GM21515 (cell line): ENCODE data around the gene PPP6C.
A peak's percentile ranks its signal among the peaks of the same experiment; 100 is the strongest.
"Not testable (repeated sequence)": the region's sequence is repeated elsewhere in the genome, so short reads cannot be mapped to it uniquely, and the experiment has no call there.

ENCODE experiments used
- ATAC-seq: cut with Tn5 transposase; IDR thresholded peaks from one replicate; pipeline ENCODE4 v1.9.1; 2021; ENCODE audit not compliant: unreplicated experiment

PPP6C gene

DNA sequence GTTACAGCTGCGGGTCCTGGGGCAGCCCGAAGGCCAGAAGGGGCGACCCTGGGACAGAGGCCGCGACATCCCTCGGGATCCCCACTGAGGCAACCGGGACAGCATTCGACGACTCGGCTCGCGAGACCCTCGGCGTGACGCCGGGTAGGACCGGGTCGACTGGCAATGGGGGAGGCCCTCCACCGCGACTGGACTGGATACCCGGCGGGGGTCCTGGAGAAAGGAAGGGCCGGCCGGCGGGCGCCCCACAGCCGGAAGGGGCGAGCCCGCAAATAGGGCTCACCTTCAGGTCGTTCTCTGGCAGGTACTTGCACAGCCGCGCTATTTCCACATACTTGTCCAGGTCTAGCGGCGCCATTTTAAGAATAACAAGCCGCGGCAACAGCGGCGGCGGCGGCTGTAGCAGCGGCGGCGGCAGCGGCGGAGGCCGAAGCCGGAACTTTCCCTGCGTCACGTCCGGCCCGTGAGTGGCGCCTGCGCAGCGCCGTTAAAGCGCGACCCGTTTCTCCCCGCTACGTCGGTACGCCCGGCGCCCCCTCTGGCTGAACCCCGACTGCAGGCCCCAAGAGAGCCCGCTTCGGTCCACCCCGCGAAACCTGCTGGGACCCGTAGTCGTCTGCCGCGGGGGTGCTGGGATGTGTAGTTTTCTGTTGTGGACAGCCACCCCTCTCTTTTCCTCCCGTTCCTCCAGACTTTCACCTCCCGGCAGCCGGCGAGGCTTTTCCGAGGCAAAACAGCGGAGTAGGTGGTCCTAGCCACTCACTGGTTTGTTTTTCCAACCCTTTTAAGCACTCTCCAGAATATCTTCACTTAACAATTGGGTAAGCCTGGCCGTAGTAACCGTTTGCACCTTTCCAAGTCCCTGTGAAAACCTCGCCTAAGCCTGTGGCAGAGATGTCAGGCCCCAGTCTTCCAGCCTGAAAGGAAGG lies at the start of gene PPP6C:
Gene PPP6C (minus strand): TSS at position 443 of the 929 bp plus-strand sequence. CDS start 85 bp downstream, at position 358.
- ATAC-seq = peak; percentile 96

DNA sequence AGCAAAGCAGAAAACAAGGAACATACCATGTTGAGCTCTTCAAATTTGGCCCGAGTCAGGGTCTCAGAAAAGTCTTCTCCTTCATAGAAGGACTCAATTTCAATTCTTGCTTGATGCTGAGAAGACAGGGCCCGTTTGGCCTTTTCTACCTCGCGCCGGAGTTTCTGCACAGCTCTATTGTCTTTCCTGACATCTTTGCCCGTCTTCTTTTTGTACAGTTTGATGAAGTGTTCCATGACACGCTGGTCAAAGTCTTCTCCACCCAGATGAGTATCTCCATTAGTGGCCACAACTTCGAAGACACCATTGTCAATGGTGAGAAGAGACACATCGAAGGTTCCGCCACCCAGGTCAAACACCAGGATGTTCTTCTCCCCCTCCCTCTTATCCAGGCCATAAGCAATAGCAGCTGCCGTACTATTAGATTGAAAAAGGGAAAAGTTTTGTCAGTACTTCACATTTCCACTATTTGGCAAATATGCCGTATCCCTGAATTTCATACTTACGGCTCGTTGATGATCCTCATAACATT lies 49.4 kb upstream of the PPP6C start:
- no peak for ATAC-seq

DNA sequence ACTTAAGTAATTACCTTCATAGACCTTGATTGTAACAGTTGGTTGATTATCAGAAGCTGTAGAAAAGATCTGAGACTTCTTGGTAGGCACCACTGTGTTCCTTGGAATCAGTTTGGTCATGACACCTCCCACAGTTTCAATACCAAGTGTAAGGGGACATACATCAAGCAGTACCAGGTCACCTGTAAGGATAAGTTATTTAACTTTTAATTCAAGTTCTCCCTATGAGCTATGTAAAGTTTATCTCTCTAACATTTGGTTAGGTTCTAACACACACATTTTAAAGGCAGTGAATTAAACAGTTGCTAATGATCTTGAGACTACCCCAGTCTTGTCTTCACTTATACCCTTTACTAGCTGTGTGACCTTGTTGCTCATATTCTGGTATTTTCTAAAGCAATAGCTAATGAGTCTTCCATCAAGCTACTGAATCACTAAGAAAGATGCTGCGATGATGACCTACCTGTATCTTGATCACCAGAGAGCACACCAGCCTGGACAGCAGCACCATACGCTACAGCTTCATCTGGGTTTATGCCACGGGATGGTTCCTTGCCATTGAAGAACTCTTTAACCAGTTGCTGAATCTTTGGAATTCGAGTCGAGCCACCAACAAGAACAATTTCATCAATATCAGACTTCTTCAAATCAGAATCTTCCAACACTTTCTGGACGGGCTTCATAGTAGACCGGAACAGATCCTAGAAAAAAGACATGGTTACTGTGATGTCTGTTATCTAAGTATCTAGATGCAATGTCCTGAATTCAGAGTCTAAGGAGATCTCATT lies 48.7 kb upstream of the PPP6C start:
- ATAC-seq = no peak

DNA sequence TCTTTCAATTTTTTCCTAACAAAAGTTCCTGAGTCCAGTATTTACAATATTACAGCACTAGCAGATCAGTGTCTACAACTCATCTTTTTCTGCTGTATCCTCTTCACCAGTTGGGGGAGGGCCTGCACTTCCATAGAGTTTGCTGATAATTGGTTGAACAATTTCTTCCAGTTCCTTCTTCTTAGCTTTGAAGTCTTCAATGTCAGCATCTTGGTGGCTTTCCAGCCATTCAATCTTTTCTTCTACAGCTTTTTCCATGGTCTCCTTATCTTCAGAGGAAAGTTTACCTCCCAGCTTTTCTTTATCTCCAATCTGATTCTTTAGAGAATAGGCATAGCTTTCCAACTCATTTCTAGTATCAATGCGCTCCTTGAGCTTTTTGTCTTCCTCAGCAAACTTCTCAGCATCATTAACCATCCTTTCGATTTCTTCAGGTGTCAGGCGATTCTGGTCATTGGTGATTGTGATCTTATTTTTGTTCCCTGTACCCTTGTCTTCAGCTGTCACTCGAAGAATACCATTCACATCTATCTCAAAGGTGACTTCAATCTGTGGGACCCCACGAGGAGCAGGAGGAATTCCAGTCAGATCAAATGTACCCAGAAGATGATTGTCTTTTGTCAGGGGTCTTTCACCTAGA lies 47.0 kb upstream of the PPP6C start:
- not testable (repeated sequence) for ATAC-seq

DNA sequence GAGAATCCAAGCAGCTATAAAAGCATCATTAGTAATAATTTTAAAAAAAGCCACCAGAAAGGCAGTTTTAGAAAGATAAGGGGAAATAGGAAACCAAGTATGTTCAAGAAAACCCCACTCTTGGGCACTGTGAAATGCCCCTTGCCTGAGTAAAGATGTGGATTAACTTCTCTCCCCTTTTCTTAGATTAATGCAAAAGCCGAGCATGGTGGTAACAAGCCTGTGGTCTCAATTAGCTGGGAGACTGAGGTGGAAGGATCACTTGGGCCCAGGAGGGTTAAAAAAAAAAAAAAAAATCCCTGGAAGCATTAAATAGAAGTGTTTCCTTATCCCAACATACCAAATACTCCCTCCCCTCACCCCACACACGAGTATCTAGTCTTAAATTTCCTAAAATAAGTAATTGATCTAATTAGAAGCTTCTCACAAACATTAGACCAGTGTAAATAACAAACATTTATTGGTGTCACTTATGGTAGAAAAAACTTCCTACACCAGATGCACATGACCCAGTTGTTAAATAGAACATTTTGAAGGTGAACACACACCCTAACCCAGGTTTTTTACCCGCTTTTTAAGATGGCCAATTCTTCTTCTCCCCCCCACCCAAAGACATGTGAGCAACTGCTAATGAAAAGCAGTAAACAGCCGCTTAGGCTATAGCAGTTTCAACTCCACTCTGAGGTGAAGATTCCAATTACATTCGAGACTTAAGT lies 46.4 kb upstream of the PPP6C start:
- ATAC-seq = no peak

DNA sequence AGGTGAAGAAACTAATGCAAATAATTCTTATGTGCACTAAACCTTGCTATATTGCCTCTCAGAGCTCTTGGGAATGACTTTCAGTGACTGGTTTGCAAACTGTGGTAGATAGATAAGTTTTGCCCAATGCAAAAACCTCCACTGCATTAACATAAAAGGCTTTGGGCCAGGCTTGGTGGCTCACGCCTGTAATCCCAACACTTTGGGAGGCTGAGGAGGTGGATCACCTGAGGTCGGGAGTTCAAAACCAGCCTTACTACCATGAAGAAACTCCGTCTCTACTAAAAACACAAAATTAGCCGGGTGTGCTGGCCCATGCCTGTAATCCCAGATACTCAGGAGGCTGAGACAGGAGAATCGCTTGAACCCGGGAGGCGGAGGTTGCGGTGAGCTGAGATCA lies 44.5 kb upstream of the PPP6C start:
- not testable (repeated sequence) for ATAC-seq

DNA sequence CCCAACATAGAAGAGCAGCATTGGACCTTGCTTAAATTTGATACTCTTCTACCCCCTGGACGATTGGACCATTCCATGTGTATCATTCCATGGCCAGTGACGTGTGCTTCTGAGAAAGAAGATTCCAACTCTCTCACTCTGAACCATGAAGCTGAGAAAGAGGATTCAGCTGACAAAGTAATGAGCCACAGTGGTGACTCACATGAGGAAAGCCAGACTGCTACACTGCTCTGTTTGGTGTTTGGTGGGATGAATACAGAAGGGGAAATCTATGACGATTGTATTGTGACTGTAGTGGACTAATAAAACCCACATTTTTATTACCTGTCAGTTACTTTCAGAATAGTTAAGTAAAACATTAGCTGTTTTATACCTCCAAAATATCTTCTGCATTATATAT lies 44.1 kb upstream of the PPP6C start:
- no peak for ATAC-seq

DNA sequence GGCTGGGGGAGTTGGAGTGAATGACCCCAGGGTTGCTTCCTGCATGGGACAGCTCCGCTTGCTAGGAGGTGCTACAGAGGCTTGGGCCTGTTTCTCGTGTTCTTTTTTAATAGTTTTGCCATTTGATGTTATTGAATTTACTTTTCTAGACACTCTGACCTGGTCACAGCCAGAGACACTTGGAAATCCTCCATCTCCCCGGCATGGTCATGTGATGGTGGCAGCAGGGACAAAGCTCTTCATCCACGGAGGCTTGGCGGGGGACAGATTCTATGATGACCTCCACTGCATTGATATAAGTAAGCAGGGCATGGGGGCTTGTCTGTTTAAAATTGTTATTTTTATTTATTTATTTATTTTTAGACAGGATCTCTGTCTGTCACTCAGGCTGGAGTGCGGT lies 38.2 kb upstream of the PPP6C start:
- ATAC-seq = no peak

DNA sequence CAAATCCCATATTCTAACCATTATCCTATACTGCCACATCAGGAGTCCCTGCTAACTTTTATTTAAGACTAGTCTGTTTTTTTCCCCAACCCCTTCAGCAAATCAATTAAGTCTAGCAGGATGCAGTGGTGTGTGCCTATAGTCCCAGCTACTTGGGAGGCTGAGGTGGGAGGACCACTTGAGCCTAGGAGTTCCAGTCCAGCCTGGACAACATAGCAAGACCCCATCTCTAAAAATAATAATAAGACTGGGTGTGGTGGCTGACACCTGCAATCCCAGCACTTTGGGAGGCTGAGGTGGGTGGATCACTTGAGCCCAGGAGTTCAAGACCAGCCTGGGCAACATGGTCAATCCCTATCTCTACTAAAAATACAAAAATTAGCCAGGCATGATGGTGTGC lies 35.3 kb upstream of the PPP6C start:
- not testable (repeated sequence) for ATAC-seq

DNA sequence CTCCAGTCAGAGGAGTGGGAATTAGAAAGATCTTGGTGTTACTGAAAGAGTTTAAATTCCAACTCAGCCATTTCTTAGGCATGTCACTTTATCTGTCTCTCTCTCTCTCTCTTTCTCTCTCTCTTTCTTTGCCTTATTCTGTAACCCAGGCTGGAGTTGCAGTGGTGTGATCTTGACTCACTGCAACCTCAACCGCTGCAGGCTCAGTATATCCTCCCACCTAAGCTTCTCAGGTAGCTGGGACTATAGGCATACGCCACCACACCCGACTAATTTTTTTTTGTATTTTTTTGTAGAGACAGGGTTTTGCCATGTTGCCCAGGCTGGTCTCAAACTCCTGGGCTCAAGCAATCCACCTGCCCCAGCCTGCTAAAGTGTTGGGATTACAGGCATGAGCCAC lies 29.0 kb upstream of the PPP6C start:
- no peak for ATAC-seq

DNA sequence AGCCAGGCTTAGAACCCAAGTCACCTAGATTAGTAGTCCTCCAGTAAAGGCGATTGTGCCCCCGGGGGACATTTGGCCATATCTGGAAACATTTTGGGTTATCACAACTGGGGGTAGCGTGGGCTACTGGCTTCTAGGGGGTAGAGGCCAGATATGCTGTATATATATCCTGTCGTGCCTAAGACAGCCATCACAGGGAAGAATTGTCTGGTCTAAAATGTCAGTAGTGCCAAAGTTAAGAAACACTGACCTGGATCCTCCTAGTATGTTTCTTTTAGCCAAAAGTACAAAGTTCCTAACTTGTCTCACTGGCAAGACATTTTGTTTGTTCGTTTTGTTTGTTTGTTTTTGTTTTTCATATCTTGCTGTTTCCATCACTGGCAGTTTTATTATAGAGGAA lies 24.6 kb upstream of the PPP6C start:
- ATAC-seq = no peak

DNA sequence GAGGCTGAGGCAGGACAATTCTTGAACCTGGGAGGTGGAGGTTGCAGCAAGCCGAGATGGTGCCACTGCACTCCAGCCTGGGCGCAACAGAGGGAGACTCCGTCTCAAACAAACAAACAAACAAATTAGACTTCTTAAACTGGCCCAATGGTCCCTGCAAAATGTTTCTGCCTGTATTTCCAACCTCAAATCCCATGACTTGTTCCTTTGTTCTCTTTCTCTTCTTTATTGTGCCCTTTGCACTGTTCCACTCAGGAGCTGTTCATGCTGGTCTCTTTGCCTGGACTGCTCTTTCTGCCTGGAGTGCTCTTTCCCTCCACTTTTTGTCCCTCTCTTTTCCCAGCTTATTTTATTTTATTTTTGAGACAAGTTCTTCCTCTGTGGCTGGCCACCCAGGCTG lies 14.9 kb upstream of the PPP6C start:
- ATAC-seq = no peak

DNA sequence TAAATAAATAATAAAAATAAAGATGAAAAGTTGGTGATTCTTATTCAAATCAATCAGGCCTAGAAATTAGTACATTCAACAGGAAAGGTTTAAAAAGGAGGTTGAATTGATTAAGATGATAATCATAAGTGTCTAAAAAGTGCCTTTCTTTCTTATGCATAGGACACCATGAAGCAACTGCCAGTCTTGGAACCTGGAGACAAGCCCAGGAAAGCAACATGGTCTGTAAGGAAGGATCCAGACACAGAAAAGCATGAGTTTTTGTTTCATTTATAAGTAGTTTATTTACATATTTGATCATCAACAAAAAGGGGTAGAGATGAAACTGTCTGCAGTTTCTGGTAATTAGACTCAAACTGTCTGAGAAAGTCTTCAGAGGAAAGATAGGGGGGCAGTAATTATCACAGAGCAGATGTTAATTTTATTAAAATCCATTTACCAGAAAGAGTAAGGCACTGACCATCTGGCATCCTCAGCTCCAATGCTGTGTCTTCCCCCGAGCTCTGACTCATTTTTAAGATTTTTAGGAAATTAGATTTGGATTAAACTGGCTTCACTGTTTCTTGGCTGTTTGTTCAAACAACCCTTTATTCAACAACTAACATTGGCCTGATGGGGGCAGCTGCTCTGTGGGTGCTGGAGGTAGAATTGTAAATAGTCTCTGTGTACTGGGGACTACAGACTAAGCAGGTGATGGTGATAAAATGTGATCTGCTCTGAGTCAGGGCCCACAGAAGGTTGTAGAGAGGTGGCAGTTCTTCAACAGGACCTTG lies 13.4 kb upstream of the PPP6C start:
- no peak for ATAC-seq

DNA sequence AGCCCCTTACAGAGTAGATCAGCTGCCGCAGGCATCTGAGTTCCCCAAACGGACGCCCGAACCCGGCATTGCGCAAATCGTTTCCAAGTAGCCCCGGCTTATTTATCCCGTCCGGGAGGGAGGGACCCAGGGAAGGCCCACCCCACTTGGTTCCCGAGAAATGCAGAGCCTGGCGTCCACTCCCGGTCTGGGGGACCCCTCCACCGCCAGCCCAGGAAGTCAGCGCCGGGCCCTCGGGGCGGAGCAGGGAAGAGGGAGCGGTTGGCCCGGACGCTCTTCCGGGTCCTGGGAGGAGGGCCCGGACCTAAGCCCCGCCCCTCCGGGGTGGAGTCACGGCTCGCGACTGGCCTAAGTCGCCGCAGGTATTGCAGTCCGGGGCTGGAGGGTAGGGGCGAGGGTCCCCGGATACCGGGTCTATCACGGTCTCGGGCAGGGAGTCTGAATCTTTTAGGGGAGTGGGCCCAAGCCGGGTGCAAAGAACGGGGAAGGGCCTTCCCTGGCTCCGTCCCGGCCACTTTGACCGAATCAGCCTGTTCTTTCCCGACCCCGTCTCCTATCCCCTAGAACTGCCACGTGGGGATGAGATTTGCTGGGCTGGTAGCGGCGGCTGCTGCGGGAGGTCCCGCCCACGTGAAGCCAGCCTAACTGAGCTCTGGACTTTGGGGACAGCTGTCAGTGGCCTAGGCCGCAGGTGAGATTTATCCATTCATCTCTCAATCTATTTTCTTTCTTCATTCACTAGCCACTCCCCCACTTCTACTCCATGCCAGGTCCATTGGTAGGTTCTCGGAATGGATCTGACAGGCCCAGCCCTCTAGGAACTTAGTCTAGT lies 10.8 kb upstream of the PPP6C start, which contains the start of gene RABEPK:
Gene RABEPK (plus strand): TSS at position 327 of the 832 bp plus-strand sequence. CDS start 2,472 bp downstream, outside the sequence.
- ATAC-seq = peak; percentile 95

DNA sequence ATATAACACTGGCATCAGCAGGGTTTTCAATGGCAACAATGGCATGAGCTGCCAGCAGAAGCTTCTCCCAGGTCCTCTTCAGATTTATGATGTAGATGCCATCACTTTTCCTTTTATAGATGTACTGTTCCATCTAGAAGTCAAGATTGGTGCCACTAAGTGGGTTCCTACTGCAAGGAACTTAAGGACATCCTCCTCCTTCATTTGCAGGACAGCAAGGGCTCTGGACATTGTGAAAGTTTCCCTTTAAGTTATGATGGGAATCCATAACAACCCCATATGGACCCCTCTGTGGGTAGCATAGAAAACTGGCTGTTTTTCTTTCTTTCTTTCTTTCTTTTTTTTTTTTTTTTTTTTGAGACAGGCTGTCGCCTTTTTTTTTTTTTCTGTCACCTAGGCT lies 6.0 kb upstream of the PPP6C start:
- not testable (repeated sequence) for ATAC-seq

DNA sequence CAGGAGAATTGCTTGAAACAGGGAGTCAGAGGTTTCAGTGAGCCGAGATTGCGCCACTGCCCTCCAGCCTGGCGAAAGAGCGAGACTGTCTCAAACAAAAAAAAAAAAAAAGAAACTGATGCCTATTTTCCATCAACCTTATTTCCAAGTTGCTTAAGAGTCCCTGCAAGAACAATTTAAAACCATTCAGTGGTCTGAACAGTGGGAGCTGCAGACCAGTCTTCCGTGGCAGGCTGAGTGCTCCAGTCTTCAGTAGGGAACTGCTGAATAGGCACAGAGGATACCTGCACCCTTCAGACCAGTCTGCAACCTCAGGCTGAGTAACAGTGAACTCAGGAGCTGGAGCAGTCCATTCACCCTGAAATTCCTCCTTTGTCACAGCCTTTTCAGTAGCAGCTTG lies 4.9 kb upstream of the PPP6C start:
- not testable (repeated sequence) for ATAC-seq

DNA sequence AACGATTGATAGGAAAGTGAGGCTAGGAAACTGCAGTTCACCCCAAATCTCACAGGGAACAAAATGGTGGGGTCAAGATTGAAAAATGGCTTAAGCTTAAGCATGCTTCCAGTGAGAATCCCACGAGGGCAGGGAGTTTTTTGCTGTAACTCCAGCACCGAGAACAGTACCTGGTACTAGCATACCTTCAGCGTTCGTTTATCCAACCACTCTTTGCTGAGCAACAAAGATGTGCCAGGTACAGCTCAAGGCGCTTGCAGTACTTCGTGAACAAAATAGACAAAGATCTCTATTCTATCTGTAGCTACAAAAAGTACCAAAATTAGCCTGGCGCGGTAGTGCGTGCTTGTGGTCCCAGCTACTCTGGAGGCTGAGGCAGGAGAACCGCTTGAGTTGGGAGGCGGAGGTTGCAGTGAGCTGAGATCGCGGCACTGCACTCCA lies 778 bp upstream of the PPP6C start:
- ATAC-seq = no peak

DNA sequence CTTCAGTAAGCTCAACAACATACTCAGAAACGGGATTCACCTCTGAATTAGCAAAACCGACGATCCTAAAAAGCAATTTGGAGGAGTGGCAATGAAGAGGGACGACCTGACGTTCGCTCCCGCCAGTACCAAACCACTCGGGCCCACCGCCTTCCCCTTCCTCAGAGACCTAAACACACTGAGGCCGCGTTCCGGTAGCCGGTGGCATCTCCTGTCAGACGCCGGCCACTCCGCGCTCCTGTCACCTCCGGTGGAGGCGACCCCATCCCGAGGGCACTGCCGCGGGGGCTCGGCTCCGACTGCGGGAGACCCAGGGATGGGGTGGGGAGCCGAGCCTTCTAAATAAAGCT lies 617 bp downstream of the PPP6C start:
- ATAC-seq = peak; percentile 17

DNA sequence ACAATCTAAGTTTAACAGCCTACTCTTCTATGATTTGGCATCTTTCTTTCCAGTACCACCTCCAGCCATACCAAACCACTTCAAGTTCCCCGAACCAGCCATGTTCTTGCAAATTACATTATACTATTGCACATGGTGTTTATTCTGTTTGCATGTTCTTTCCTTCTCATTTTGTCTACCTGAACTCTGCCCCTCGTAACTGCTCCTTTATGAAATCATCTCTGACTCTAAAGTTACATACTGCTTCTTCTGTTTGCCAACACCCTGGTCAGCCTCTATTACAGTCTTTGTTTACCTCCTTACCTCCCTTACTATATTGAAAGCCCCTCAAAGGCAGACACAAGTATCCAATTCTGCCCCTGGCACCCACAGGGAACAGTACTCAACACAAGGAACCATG lies 6.0 kb downstream of the PPP6C start:
- no peak for ATAC-seq
